ENCODE measurements around the gene TNS4.

TNS4 gene

DNA sequence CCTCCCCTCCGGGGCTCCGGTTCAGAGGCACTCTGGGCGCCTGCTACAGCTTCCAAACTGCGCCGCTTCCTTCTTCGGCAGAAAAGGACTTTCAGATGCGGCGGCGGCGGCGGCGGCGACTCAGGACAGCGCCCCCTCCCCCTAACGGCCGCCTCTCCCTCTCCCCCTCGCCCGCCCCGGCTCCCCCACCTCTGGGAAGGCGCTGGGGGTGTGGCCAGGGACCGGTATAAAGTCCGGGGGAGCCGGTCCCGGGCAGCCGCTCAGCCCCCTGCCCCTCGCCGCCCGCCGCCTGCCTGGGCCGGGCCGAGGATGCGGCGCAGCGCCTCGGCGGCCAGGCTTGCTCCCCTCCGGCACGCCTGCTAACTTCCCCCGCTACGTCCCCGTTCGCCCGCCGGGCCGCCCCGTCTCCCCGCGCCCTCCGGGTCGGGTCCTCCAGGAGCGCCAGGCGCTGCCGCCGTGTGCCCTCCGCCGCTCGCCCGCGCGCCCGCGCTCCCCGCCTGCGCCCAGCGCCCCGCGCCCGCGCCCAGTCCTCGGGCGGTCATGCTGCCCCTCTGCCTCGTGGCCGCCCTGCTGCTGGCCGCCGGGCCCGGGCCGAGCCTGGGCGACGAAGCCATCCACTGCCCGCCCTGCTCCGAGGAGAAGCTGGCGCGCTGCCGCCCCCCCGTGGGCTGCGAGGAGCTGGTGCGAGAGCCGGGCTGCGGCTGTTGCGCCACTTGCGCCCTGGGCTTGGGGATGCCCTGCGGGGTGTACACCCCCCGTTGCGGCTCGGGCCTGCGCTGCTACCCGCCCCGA lies 58.0 kb downstream of the TNS4 start, which contains the start of gene IGFBP4:
Gene IGFBP4 (plus strand): TSS at position 255 of the 792 bp plus-strand sequence. CDS start 286 bp downstream, at position 541.
- H3K79me2 ChIP-seq (ENCODE audit: control insufficient read depth, insufficient read depth, low read length, unreplicated experiment) = peaks cover 58% of the 10 kb centered on the region
- peak within 1 kb of the TSS; percentile 69 for H3K27ac ChIP-seq (ENCODE audit: low read depth, low read length)
- H2AFZ ChIP-seq (ENCODE audit: low read length, unreplicated experiment) = peak within 1 kb of the TSS; percentile 15
- no peaks in the 10 kb centered on the region for H3K27me3 ChIP-seq (ENCODE audit: insufficient read depth, low read length)
- peak within 1 kb of the TSS; percentile 96 for H3K4me3 ChIP-seq (ENCODE audit: low read depth, low read length)
- peaks cover 16% of the 10 kb centered on the region; the same call in 1 of the 2 replicates for H3K36me3 ChIP-seq (ENCODE audit: insufficient read depth, low read length)
- peaks cover 20% of the 10 kb centered on the region for H3K4me1 ChIP-seq (ENCODE audit: control insufficient read depth, insufficient read depth, low read length, unreplicated experiment)

GRCh38 chr17:40442392-40443195 lies 58.8 kb downstream of the TNS4 start:
- Histone ChIP-seq H3K27ac (ENCODE audit: low read depth, low read length) (peak overlapping the region; percentile 69), H2AFZ (ENCODE audit: low read length, unreplicated experiment) (no peak overlapping the region), H3K79me2 (ENCODE audit: control insufficient read depth, insufficient read depth, low read length, unreplicated experiment) (peaks cover 50% of the 10 kb centered on the region), H3K4me1 (ENCODE audit: control insufficient read depth, insufficient read depth, low read length, unreplicated experiment) (peaks cover 12% of the 10 kb centered on the region), H3K4me3 (ENCODE audit: low read depth, low read length) (peak overlapping the region; percentile 96), H3K36me3 (ENCODE audit: insufficient read depth, low read length) (peaks cover 16% of the 10 kb centered on the region; the same call in 1 of the 2 replicates), H3K27me3 (ENCODE audit: insufficient read depth, low read length) (no peaks in the 10 kb centered on the region)

GRCh38 chr17:40440166-40440565 lies 61.3 kb downstream of the TNS4 start:
- Histone ChIP-seq H3K4me1 (ENCODE audit: control insufficient read depth, insufficient read depth, low read length, unreplicated experiment) (no peaks in the 10 kb centered on the region), H2AFZ (ENCODE audit: low read length, unreplicated experiment) (no peak overlapping the region), H3K4me3 (ENCODE audit: low read depth, low read length) (no peak overlapping the region), H3K79me2 (ENCODE audit: control insufficient read depth, insufficient read depth, low read length, unreplicated experiment) (peaks cover 26% of the 10 kb centered on the region), H3K36me3 (ENCODE audit: insufficient read depth, low read length) (0 out of 2 replicates have a peak, but pooled peaks cover 3% of the 10 kb centered on the region), H3K27ac (ENCODE audit: low read depth, low read length) (no peak overlapping the region), H3K27me3 (ENCODE audit: insufficient read depth, low read length) (no peaks in the 10 kb centered on the region)

DNA sequence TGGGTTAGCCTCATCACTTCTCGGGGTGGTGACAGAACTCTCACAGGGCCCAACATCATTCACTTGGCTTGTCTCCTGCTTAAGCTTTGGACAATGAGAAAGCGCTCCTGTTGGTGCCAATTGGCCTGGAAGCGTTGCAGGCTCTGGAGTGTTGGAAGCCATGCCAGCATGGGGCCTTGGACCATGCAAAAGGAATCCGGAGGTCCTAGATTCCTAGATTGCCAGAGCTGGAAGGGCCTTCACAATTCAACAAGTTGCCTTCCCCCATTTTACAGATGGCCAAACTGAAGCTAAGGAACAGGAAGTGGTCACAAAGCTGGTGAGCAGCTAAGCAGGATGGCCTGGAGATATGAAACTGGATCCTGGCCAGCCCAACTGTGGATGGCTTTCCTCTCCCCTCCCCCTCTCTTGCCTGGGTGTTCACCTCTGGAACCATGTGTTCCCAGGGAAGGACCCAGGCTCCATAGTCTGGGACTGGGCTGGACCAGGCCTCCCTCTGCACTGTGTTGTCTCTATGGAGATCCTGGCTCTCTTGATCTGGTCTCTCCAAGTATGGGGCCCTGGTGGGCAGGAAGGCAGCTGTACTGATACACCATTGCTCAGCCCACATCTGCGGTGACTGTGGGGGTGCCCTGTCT lies 64.2 kb downstream of the TNS4 start:
- Histone ChIP-seq H3K4me1 (ENCODE audit: control insufficient read depth, insufficient read depth, low read length, unreplicated experiment) (no peaks in the 10 kb centered on the region), H3K27ac (ENCODE audit: low read depth, low read length) (no peak overlapping the region)

GRCh38 chr17:40436636-40437035 lies 64.8 kb downstream of the TNS4 start:
- Histone ChIP-seq H3K27ac (ENCODE audit: low read depth, low read length) (no peak overlapping the region), H2AFZ (ENCODE audit: low read length, unreplicated experiment) (no peak overlapping the region), H3K79me2 (ENCODE audit: control insufficient read depth, insufficient read depth, low read length, unreplicated experiment) (no peaks in the 10 kb centered on the region), H3K4me3 (ENCODE audit: low read depth, low read length) (no peak overlapping the region), H3K36me3 (ENCODE audit: insufficient read depth, low read length) (no peaks in the 10 kb centered on the region), H3K27me3 (ENCODE audit: insufficient read depth, low read length) (no peaks in the 10 kb centered on the region), H3K4me1 (ENCODE audit: control insufficient read depth, insufficient read depth, low read length, unreplicated experiment) (no peaks in the 10 kb centered on the region)

More for the DNA sequence above, 64.2 kb downstream of the TNS4 start:
- Histone ChIP-seq H2AFZ (ENCODE audit: low read length, unreplicated experiment) (no peak overlapping the region), H3K79me2 (ENCODE audit: control insufficient read depth, insufficient read depth, low read length, unreplicated experiment) (no peaks in the 10 kb centered on the region), H3K36me3 (ENCODE audit: insufficient read depth, low read length) (no peaks in the 10 kb centered on the region), H3K4me3 (ENCODE audit: low read depth, low read length) (no peak overlapping the region), H3K27me3 (ENCODE audit: insufficient read depth, low read length) (no peaks in the 10 kb centered on the region)

DNA sequence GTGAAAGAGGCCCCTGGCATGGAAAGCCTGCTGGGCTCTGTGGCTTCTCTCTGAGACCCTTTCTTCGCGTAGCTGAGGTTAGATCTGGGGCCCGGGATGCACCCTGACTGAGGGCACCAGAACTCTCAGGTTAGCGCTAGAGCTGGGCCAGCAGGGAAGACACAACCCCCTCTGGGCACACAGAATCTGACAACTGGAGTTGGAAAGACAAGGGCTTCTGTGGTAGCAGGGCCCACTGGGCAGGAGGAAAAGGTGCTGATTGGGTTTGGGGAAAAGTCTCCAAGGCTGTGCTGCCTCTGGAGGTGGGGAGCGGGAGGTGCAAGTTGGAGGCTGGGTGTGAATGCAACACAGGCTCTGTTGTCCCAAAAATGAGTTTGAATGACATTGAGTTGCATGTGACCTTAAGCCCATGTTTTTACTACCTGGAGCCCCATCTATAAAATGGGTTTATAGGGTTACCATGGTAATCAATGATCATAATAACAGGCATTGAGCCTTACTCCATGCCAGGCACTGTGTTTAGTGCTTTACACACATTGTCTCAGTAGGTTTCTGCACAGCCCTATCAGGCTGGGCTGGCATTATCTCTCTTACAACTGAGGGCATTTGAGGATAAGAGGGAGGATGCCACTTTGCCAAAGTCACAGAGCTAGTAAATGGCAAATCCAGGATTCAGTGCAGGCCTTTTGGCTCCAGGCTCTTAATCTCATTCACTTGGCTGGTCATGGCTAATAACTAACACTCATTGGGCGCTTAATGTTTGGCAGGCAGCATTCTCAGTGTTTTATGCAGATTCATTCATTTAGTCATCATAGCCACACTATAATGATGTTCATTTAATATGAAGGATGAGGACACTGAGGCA lies 67.6 kb downstream of the TNS4 start:
- no peaks in the 10 kb centered on the region for H3K4me1 ChIP-seq (ENCODE audit: control insufficient read depth, insufficient read depth, low read length, unreplicated experiment)
- no peak overlapping the region for H3K27ac ChIP-seq (ENCODE audit: low read depth, low read length)
- H3K79me2 ChIP-seq (ENCODE audit: control insufficient read depth, insufficient read depth, low read length, unreplicated experiment) = no peaks in the 10 kb centered on the region
- no peaks in the 10 kb centered on the region for H3K27me3 ChIP-seq (ENCODE audit: insufficient read depth, low read length)
- H3K4me3 ChIP-seq (ENCODE audit: low read depth, low read length) = no peak overlapping the region
- H3K36me3 ChIP-seq (ENCODE audit: insufficient read depth, low read length) = no peaks in the 10 kb centered on the region
- no peak overlapping the region for H2AFZ ChIP-seq (ENCODE audit: low read length, unreplicated experiment)

- H3K27ac ChIP-seq (ENCODE audit: low read depth, low read length) = no peak overlapping the region
- no peaks in the 10 kb centered on the region for H3K36me3 ChIP-seq (ENCODE audit: insufficient read depth, low read length)
- H3K27me3 ChIP-seq (ENCODE audit: insufficient read depth, low read length) = no peaks in the 10 kb centered on the region
- no peak overlapping the region for H2AFZ ChIP-seq (ENCODE audit: low read length, unreplicated experiment)
- no peaks in the 10 kb centered on the region for H3K4me1 ChIP-seq (ENCODE audit: control insufficient read depth, insufficient read depth, low read length, unreplicated experiment)
- no peaks in the 10 kb centered on the region for H3K79me2 ChIP-seq (ENCODE audit: control insufficient read depth, insufficient read depth, low read length, unreplicated experiment)
- no peak overlapping the region for H3K4me3 ChIP-seq (ENCODE audit: low read depth, low read length)
Observed at GRCh38 chr17:40432864-40433528, 68.4 kb downstream of the TNS4 start.

DNA sequence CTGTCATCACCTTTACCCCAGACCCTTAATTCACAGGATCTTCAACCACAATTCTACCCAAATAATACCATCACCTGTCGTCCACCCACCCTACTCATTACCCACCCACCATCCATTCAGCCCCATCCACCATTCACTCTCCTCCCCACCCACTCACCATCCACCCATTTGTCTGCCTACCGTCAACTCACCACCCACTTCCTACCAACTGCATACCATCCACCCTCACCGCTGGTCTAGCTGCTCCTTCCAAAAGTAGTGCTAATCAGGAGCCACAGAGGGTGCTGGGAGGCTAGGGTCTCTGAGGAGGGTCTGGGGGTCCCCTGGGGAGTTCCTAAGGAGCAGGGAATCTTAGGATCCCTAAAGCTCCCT lies 70.2 kb downstream of the TNS4 start:
- no peak overlapping the region for H3K4me3 ChIP-seq (ENCODE audit: low read depth, low read length)
- no peaks in the 10 kb centered on the region for H3K27me3 ChIP-seq (ENCODE audit: insufficient read depth, low read length)
- H3K27ac ChIP-seq (ENCODE audit: low read depth, low read length) = no peak overlapping the region
- H3K36me3 ChIP-seq (ENCODE audit: insufficient read depth, low read length) = no peaks in the 10 kb centered on the region
- no peaks in the 10 kb centered on the region for H3K79me2 ChIP-seq (ENCODE audit: control insufficient read depth, insufficient read depth, low read length, unreplicated experiment)
- H2AFZ ChIP-seq (ENCODE audit: low read length, unreplicated experiment) = no peak overlapping the region
- no peaks in the 10 kb centered on the region for H3K4me1 ChIP-seq (ENCODE audit: control insufficient read depth, insufficient read depth, low read length, unreplicated experiment)

DNA sequence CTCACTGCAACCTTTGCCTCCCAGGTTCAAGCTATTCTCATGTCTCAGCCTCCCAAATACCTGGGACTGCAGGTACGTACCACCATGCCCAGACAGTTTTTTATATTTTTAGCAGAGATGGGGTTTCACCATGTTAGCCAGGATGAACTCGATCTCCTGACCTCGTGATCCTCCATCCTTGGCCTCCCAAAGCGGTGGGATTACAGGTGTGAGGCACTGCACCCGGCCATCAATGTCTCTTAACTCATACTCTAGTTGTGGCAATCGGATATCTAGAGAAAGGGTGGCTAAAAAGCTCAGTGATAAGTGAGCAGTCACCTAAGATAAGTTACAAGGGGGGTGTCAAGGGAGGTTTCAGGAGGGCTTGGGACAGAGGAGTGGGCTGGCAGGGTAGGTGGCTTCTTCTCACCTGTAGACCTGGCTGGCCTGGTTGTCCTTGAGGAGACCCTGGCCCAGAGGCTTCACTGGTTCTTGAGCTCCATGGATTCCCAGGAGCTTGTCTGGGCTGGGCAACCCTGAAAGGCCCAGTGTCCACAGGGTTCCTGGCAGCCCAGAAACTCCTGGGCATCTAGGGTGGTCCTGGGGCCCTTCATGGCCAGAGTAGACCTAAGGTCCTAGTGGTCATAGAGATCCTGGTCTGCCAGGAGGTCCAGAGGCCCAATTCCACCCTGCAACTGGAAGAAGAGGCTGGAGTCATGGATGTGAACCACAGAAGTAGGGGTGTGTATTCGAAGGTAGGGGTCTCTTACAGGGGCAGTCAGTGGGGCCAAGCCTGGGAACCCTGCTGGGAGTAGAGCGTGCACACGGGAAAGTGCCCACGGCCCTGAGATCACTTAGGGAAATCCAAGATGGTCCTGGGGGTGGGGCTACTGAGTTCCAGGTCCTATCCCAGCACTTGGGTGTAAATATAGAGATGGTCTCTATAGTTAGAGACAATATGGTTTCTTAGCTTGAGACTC lies 70.9 kb downstream of the TNS4 start:
- no peaks in the 10 kb centered on the region for H3K79me2 ChIP-seq (ENCODE audit: control insufficient read depth, insufficient read depth, low read length, unreplicated experiment)
- H3K4me3 ChIP-seq (ENCODE audit: low read depth, low read length) = no peak overlapping the region
- no peak overlapping the region for H2AFZ ChIP-seq (ENCODE audit: low read length, unreplicated experiment)
- H3K27me3 ChIP-seq (ENCODE audit: insufficient read depth, low read length) = no peaks in the 10 kb centered on the region
- H3K27ac ChIP-seq (ENCODE audit: low read depth, low read length) = no peak overlapping the region
- H3K4me1 ChIP-seq (ENCODE audit: control insufficient read depth, insufficient read depth, low read length, unreplicated experiment) = no peaks in the 10 kb centered on the region
- no peaks in the 10 kb centered on the region for H3K36me3 ChIP-seq (ENCODE audit: insufficient read depth, low read length)
